HG03159 (cell line): ENCODE data around the gene MMP19.

Experiments used
- ATAC-seq: cut with Tn5 transposase; IDR thresholded peaks from one replicate; pipeline ENCODE4 v1.9.1; 2021; ENCODE audit warnings: mild to moderate bottlenecking, moderate library complexity; ENCODE audit not compliant: unreplicated experiment

Gene MMP19

DNA sequence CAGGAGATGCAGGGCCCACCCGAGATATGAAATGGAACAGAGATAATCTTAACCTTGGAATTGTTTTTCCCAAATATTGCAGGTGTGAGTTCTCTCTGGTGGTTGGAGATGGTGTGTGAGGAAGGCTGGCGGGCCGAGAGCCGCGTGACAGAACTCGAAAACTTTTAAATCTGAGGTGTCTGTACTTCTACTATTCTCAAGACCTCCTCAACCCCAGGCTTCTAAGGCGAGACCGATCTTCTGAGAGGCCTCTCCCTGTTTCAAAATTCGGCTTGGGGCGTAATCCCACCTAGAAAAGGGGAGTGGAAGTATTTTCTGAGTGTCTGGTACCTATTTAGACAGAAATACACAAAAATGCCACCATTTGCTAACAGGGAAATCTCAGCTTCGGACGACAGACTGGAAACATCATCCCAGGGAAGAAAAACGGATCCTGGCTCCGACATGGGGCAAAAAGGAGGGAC, 25.8 kb downstream of the MMP19 start:
- ATAC-seq, result no peak

- no peak for ATAC-seq
Observed at GRCh38 chr12:55815473-55815872, 27.3 kb downstream of the MMP19 start.

DNA sequence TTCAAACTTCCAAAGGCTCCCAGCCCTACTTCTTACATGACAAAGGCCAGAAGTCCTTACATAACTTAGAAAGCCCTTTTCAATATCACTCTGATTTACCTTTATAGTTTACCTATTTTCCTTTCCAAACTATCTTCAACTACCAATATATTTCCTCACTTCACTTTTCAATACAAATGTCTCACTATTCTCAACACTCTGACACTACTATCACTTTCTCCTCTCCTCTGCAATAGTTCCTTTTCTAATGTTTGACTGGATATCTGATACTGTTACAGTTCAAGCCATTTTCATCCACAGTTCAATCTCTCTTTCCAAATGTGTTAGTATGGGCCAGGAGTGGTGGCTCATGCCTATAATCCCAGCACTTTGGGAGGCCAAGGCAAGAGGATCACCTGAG, 28.5 kb downstream of the MMP19 start:
- ATAC-seq, result no peak

DNA sequence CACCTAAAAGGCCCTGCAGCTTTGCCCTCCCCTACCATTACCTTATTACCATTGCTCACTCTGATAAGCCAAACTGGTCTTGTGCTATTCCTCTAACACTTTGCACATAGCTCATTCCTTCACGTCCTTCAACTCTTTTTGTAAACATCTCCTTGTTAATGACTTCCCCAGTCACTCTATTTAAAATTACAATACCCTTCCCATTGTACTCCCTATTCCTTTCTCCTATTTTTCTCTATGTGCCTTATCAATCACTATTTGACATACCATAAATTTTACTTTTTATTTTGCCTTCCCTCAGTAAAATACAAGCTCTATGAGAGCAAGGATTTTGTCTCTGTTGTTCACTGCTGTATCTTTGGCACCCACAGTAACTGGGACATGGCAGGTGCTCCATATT, 30.6 kb downstream of the MMP19 start:
- ATAC-seq, result no peak

- ATAC-seq, result no peak
Observed at GRCh38 chr12:55809274-55809673, 33.5 kb downstream of the MMP19 start.

- no peak for ATAC-seq
Observed at GRCh38 chr12:55806982-55807381, 35.8 kb downstream of the MMP19 start.

GRCh38 chr12:55797550-55797949, 45.2 kb downstream of the MMP19 start:
- no peak for ATAC-seq

GRCh38 chr12:55797068-55797467, 45.7 kb downstream of the MMP19 start:
- ATAC-seq, result no peak

GRCh38 chr12:55795950-55796349, 46.8 kb downstream of the MMP19 start:
- ATAC-seq, result no peak

DNA sequence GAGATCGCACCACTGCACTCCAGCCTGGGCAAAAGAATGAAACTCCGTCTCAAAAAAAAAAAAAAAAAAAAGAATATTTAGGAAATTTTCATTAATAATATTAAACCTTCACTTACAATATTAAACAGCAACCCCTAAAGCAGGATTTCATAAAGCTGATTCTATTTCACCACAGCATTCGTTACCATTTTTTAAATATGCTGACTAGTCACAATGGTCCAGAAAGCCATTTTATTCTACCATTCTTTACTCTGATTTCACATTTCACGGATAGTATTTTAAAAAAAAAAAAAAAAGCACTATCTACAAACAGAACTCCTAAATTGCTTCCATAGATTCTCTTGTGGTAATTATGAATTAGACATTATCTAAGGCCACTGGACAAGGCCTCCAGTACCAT, 52.8 kb downstream of the MMP19 start:
- no peak for ATAC-seq

DNA sequence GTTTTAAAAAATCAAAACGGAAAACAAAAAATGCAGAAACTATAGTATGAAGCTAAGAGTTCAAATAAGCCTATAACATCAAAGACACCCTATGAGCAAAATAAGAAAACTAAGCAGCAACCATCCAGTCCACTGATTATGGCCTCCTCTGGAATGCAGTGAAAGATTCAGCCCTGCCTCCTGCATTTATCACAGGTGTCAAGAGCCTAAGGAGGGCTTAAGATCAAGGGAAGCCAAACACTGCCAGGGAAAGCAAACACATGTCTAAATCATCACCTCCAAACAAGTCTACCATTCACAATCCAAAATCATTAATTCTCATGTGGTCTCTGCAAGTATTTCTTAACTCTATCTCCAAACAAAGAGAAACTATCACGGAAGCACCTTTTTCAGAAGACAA, 53.6 kb downstream of the MMP19 start:
- ATAC-seq, result no peak

DNA sequence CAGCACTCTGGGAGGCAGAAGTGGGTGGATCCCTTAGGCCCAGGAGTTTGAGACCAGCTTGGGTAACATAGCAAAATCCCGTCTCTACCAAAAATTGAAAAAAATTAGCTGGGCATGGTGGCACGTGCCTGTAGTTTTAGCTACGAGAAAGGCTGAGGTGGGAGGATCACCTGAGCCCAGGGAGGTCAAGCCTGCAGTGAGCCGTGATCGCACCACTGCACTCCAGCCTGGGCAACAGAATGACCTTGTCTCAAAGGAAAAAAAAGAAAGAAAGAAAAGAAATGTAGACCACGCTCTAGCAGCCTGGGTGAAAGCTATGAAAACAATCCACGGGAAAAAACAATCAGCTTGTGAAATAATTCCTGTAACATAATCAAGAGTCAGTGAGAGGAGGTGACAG, 54.2 kb downstream of the MMP19 start:
- no peak for ATAC-seq
